ENCODE results near the gene BSND. TPM values are rescaled to one million over a fixed set of nuclear protein-coding genes. Genes with fewer than 3 reads are reported as not detected.

The BSND gene
- not detected for total RNA-seq
- long read RNA-seq, donor 1 = 0 reads
- long read RNA-seq, donor 2 = 0 reads

DNA sequence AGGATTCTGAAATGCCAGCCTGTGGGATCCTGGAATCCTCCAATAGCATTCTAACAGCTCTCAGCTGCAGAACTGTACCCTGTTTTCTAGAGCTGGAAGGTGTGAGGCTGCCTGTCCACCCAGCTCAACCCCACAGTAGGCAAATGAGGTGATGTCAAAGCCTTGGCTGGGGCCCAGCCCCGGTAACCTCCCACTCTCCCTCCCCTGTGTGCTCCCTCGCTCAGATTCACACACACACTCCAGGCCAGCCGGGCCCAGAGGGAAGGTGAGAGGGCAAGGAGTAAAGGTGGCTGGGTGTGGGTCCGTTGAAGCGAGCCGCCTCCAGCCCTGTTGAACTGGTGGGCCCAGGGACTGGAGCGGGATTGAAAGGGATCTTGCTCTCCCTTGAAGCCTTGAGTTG lies at the start of gene BSND:
TSS of gene BSND (plus strand) at position 257 of the 400 bp plus-strand sequence. CDS start 254 bp downstream, outside the sequence.
- no peaks in the 10 kb centered on the region for H3K36me3 ChIP-seq (ENCODE audit: low read depth)
- DNase-seq (no peak), ATAC-seq (no peak)
- H3K4me3 ChIP-seq = no peak within 1 kb of the TSS
- TF ChIP-seq, protein P1, sequence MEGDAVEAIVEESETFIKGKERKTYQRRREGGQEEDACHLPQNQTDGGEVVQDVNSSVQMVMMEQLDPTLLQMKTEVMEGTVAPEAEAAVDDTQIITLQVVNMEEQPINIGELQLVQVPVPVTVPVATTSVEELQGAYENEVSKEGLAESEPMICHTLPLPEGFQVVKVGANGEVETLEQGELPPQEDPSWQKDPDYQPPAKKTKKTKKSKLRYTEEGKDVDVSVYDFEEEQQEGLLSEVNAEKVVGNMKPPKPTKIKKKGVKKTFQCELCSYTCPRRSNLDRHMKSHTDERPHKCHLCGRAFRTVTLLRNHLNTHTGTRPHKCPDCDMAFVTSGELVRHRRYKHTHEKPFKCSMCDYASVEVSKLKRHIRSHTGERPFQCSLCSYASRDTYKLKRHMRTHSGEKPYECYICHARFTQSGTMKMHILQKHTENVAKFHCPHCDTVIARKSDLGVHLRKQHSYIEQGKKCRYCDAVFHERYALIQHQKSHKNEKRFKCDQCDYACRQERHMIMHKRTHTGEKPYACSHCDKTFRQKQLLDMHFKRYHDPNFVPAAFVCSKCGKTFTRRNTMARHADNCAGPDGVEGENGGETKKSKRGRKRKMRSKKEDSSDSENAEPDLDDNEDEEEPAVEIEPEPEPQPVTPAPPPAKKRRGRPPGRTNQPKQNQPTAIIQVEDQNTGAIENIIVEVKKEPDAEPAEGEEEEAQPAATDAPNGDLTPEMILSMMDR (IDR thresholded peaks at IDR 0.05) = no peak
- intact Hi-C loops (cut with DNase I, micrococcal nuclease) = loop anchor here in 1 of 2 donors (5.0 kb wide), 1 partner anchor 46 kb away; no protein-coding TSS in a partner anchor
- H3K9me3 ChIP-seq = no peaks in the 10 kb centered on the region
- peaks cover 3% of the 10 kb centered on the region for H3K4me1 ChIP-seq (ENCODE audit: low read depth)

DNA sequence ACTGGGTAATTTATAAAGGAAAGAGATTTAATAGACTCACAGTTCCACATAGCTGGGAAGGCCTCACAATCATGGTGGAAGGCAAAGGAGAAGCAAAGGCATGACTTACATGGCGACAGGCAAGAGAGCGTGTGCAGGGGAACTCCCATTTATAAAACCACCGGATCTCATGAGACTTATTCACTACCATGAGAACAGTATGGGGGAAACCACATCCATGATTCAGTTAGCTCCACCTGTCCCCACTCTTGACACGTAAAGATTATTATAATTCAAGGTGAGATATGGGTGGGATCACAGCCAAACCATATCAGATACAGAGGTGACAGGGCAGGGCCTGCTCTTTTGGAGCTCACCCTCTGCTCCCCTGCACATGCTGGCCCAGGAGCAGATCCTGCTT lies 49.7 kb upstream of the BSND start:
- TF ChIP-seq, protein P1 (IDR thresholded peaks at IDR 0.05) = no peak
- Histone ChIP-seq H3K4me1 (ENCODE audit: low read depth) (peaks cover 11% of the 10 kb centered on the region), H3K9me3 (no peaks in the 10 kb centered on the region), H3K4me3 (no peak overlapping the region), H3K36me3 (ENCODE audit: low read depth) (no peaks in the 10 kb centered on the region)
- intact Hi-C loops (cut with DNase I, micrococcal nuclease) = no loop called here
- no peak for ATAC-seq
- no peak for DNase-seq

DNA sequence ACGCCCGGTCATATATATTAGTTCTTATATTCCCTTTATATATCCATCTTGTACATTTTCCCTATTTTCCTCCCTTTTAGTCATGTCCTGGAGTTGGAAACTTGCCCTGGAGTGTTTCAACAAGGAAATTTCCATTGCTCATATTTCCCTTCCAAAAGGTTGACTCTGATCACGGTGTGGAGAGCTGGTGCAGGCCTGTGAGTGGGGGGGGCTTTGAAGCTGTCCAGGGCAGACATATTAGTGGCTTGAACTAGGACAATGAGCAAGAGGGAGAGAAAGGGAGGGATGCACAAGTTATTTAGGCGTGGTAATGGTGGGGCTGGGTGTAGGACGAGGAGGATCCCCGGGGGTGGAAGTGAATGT lies 48.7 kb upstream of the BSND start:
- no peak for ATAC-seq
- Histone ChIP-seq H3K4me3 (no peak overlapping the region), H3K9me3 (no peaks in the 10 kb centered on the region), H3K36me3 (ENCODE audit: low read depth) (no peaks in the 10 kb centered on the region), H3K4me1 (ENCODE audit: low read depth) (peaks cover 11% of the 10 kb centered on the region)
- DNase-seq = no peak
- intact Hi-C loops (cut with DNase I, micrococcal nuclease) = loop anchor here (2.0 to 5.0 kb wide), 2 partner anchors 47 kb away; partner anchors contain the start of gene BSND (in 1 of the 2)
- TF ChIP-seq, protein P1 (IDR thresholded peaks at IDR 0.05) = no peak

DNA sequence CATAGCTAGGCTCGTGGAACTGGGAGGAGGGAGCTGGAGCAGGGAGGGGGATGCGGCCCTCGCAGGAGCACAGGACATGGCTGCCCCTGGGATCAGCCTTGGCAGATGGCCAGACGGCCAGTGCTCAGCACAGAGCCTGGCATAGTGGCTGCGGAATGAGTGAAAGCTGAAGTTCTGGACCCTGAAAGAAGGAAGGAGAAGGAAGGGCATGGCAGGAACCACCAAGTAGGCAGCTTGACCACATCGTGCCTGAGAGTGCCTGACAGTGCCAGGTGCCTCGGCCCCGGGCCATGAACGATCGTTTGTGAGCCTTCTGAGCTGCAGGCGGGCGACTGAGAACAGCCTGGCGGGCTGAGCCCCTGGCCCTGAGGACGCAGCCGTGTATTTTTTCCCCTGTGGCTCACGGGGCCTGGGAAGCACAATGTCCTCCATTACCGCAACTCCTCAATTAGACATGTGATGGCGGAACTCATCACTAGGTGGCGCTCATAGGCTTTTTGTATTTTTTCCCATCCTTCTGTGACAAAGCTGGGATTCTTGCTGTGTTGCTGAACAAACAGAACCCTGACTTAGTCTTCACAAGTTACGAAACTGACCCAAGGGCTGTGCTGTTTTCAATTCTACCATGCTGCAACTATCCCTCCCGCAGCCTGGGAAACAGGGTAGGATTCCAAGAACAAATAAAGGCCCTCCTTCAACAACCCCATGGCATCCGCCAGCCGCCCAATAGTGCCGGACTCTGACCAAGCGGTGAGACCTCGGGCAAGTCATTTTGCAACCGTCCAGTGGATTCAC lies 48.2 kb upstream of the BSND start:
- H3K4me1 ChIP-seq (ENCODE audit: low read depth) = peaks cover 11% of the 10 kb centered on the region
- peak; percentile 61 to 91 (median 61) for DNase-seq
- TF ChIP-seq, protein P1 (IDR thresholded peaks at IDR 0.05) = peak; percentile 56
- H3K9me3 ChIP-seq = no peaks in the 10 kb centered on the region
- H3K36me3 ChIP-seq (ENCODE audit: low read depth) = no peaks in the 10 kb centered on the region
- intact Hi-C loops (cut with DNase I, micrococcal nuclease) = loop anchor here (2.0 to 5.0 kb wide), 2 partner anchors 46 to 47 kb away; partner anchors contain the start of gene BSND (in 1 of the 2)
- ATAC-seq = peak; percentile 85
- H3K4me3 ChIP-seq = no peak overlapping the region

DNA sequence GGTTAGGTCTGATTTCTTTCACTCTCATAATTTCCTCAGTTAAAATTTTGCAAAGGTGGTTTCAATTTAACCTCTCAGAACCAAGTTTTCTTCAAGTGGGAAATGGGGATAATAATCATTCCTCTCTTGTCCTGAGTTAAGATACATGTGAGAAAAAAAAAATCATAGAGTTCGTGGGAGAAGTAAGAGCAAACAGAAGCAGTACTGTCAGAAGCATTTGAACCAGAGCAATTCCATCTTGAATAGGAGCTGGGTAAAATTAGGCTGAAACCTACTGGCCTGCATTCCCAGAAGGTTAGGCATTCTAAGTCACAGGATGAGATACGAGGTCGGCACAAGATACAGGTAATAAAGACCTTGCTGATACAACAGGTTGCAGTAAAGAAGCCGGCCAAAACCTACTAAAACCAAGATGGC lies 46.9 kb upstream of the BSND start:
- intact Hi-C loops (cut with DNase I, micrococcal nuclease) = loop anchor here (2.0 to 5.0 kb wide), 2 partner anchors 45 kb away; partner anchors contain the start of gene BSND (in 1 of the 2)
- no peak for ATAC-seq
- no peak overlapping the region for H3K4me3 ChIP-seq
- no peak for DNase-seq
- TF ChIP-seq, protein P1 (IDR thresholded peaks at IDR 0.05) = no peak
- H3K36me3 ChIP-seq (ENCODE audit: low read depth) = no peaks in the 10 kb centered on the region
- H3K9me3 ChIP-seq = no peaks in the 10 kb centered on the region
- peaks cover 8% of the 10 kb centered on the region for H3K4me1 ChIP-seq (ENCODE audit: low read depth)
